Vagina (tissue), 2 donors: ENCODE results near the gene OXA1L.
"Not testable (repeated sequence)": the region's sequence is repeated elsewhere in the genome, so short reads cannot be mapped to it uniquely, and the experiment has no call there.

Experiments used
- POLR2AphosphoS5 ChIP-seq, 2 donors: sonication (generic); formaldehyde crosslinking; IDR thresholded peaks; one replicate each; pipeline ENCODE4 v1.9.0; 2017; ENCODE audit warnings: antibody characterized with exemption in 2 of 2, mild to moderate bottlenecking in 2 of 2, low read depth in 1 of 2; ENCODE audit not compliant: insufficient read depth in 1 of 2
- TF ChIP-seq, protein P1 (sequence below), 3 experiments: fragments of 450-650 bp in 2 of 3; fragments of 200-600 bp in 1 of 3; sonication (generic) in 1 of 3; IDR thresholded peaks; one replicate each; pipeline ENCODE4 v1.5.1; 2017 to 2019; ENCODE audit warnings: antibody characterized with exemption in 3 of 3, mild to moderate bottlenecking in 2 of 3, moderate library complexity in 2 of 3

DNA sequence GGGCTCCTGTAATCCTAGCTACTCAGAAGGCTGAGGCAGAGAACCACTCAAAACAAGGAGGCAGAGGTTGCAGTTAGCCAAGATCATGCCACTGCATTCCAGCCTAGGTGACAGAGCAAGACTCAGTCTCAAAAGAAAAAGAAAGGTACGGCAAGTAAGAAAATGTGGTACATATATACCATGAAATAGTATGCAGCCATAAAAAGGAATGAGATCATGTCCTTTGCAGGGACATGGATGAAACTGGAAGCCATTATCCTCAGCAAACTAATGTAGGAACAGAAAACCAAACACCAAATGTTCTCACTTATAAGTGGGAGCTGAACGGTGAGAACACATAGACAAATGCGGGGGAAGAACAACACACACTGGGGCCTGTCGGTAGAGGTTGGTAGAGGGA lies 38.7 kb downstream of the OXA1L start:
- TF ChIP-seq, protein P1, sequence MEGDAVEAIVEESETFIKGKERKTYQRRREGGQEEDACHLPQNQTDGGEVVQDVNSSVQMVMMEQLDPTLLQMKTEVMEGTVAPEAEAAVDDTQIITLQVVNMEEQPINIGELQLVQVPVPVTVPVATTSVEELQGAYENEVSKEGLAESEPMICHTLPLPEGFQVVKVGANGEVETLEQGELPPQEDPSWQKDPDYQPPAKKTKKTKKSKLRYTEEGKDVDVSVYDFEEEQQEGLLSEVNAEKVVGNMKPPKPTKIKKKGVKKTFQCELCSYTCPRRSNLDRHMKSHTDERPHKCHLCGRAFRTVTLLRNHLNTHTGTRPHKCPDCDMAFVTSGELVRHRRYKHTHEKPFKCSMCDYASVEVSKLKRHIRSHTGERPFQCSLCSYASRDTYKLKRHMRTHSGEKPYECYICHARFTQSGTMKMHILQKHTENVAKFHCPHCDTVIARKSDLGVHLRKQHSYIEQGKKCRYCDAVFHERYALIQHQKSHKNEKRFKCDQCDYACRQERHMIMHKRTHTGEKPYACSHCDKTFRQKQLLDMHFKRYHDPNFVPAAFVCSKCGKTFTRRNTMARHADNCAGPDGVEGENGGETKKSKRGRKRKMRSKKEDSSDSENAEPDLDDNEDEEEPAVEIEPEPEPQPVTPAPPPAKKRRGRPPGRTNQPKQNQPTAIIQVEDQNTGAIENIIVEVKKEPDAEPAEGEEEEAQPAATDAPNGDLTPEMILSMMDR (IDR thresholded peaks at IDR 0.05) = not testable (repeated sequence)
- not testable (repeated sequence) for TF ChIP-seq POLR2AphosphoS5 (IDR thresholded peaks at IDR 0.05; ENCODE audit: insufficient read depth in 1 of 2, low read depth in 1 of 2)
